ENCODE measurements around the gene ZNF821. TPM values are rescaled to one million over a fixed set of nuclear protein-coding genes. Genes with fewer than 3 reads are reported as not detected.
"Not testable (repeated sequence)": the region's sequence is repeated elsewhere in the genome, so short reads cannot be mapped to it uniquely, and the experiment has no call there.

Gene ZNF821
- total and polyA plus RNA-seq, 8 donors, result 3.0 to 12.6 (median 4.0) TPM

DNA sequence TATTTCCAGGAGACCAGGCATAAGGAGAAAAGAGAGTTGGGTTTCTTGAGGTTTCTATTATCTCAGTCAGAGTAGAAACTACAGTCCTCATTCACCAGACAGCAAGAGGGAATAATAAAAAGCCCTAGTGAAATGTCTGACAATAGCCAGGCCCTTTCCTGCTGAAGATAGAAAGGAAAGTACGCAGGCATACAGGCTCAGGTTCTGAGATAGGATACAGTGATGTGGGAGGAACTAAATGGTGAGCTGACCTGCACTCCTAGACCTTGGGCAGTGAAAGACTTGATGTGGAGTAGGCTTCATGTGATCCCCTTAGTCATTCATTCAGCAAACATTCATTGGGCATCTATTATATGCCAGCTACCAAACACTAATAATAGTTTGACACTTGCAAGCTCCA is 14.9 kb downstream of the ZNF821 start:
- Histone ChIP-seq H3K27ac (no peak overlapping the region), H3K27me3 (no peaks in the 10 kb centered on the region), H3K4me1 (no peaks in the 10 kb centered on the region), H3K36me3 (no peaks in the 10 kb centered on the region), H3K4me3 (no peak overlapping the region), H3K9me3 (no peaks in the 10 kb centered on the region)
- DNase-seq (no peak), FAIRE-seq (no peak), ATAC-seq (no peak)
- TF ChIP-seq, protein P1, sequence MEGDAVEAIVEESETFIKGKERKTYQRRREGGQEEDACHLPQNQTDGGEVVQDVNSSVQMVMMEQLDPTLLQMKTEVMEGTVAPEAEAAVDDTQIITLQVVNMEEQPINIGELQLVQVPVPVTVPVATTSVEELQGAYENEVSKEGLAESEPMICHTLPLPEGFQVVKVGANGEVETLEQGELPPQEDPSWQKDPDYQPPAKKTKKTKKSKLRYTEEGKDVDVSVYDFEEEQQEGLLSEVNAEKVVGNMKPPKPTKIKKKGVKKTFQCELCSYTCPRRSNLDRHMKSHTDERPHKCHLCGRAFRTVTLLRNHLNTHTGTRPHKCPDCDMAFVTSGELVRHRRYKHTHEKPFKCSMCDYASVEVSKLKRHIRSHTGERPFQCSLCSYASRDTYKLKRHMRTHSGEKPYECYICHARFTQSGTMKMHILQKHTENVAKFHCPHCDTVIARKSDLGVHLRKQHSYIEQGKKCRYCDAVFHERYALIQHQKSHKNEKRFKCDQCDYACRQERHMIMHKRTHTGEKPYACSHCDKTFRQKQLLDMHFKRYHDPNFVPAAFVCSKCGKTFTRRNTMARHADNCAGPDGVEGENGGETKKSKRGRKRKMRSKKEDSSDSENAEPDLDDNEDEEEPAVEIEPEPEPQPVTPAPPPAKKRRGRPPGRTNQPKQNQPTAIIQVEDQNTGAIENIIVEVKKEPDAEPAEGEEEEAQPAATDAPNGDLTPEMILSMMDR (IDR thresholded peaks at IDR 0.05), result no peak
- 86 to 98% methylated on average over 1 of the region's 1 CpG for WGBS, 2 donors
- intact Hi-C loops (cut with DNase I), result no loop called here

DNA sequence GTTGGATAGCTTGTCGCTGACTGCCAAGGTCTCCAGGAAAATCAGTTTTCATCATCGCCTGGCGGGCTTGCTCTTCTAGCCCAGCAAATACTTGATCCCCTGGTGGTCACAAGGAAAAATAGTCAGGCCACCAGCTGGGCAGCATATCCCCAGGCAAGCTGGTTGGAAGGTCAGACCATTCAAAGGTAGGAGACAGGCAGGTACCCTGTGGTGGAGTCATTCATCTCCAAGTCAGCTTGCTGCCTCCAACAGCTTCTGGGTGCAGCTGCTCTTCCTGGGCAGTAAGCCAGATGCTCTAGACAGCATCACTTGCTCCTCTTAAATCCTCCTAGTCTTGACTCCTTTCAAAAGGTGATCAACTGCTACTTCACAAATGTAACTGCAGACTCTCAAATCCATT is 16.0 kb downstream of the ZNF821 start:
- DNase-seq (no peak), ATAC-seq (no peak), FAIRE-seq (no peak)
- WGBS, 2 donors, result 93 to 94% methylated on average over 3 of the region's 3 CpGs
- no peaks in the 10 kb centered on the region for H3K4me1 ChIP-seq
- H3K36me3 ChIP-seq, result no peaks in the 10 kb centered on the region
- H3K9me3 ChIP-seq, result no peaks in the 10 kb centered on the region
- TF ChIP-seq, protein P1 (IDR thresholded peaks at IDR 0.05), result no peak
- H3K4me3 ChIP-seq, result no peak overlapping the region
- intact Hi-C loops (cut with DNase I), result no loop called here
- H3K27ac ChIP-seq, result no peak overlapping the region
- no peaks in the 10 kb centered on the region for H3K27me3 ChIP-seq

- DNase-seq; FAIRE-seq; H3K9me3 ChIP-seq; ATAC-seq; H3K4me3 ChIP-seq; H3K27me3 ChIP-seq; intact Hi-C loops (cut with DNase I); H3K4me1 ChIP-seq; H3K27ac ChIP-seq; H3K36me3 ChIP-seq: not testable (repeated sequence)
- 90 to 93% methylated on average over 6 of the region's 6 CpGs for WGBS, 2 donors
Measured at GRCh38 chr16:71867175-71867574, 16.8 kb downstream of the ZNF821 start.

DNA sequence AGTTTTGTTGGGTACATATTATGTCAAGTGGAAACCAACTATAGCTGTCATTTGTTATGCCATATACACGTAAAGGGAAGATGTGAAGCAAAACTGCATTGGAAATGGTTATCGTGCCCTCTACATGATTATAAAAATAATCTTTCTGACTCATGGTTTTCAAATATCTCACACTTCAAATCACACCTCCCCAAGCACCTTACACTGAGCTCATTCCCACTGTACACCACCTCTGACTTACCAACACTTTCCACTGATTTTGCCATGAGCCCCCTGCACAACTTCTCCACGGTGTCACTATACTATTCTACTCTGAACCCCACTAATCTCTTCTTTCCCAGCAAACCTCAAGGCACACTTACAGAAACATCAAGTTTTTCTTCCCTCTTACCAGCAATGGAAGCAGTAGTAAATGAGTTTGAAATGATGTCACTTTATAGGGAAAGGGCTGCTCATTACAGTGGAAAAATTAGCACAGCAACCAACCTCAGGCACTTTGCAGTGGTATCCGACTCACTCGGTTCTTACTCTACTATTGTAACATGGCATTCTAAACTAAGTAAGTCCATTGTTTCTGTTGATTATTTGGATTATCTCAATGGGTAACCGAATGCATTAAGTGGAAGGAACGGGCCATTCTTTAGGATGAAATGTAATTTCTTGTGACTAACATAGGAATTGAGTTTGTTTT is 18.7 kb downstream of the ZNF821 start:
- Histone ChIP-seq H3K4me3 (no peak overlapping the region), H3K4me1 (no peaks in the 10 kb centered on the region), H3K36me3 (peaks cover 0 to 2% (median 0%) of the 10 kb centered on the region in 3 donors), H3K27me3 (no peaks in the 10 kb centered on the region), H3K27ac (no peak overlapping the region), H3K9me3 (no peaks in the 10 kb centered on the region)
- ATAC-seq (no peak), FAIRE-seq (no peak), DNase-seq (no peak)
- TF ChIP-seq, protein P1 (IDR thresholded peaks at IDR 0.05), result no peak
- intact Hi-C loops (cut with DNase I), result no loop called here
- 75 to 84% methylated on average over 7 of the region's 7 CpGs for WGBS, 2 donors

DNA sequence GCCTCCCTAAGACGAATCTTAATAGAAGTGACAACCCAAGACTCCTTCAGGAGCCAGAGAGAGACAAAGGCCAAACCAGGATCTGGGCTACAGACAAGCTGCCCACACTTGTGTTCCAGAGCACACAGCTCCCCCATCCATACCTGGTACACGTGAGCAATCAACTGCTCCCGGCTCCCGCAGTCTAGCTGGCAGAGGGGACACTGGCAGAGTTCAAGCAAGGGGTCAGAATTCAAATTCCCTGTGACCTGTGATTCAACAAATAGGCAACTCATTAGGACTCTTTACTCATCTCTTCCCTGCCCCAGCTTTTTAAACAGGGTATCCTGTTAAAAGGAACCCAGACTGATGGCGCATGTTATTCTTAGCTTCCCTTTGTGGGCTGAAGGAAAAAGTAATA is 20.0 kb downstream of the ZNF821 start:
- Histone ChIP-seq H3K27ac (no peak overlapping the region), H3K9me3 (no peaks in the 10 kb centered on the region), H3K4me1 (peaks cover 1 to 3% (median 3%) of the 10 kb centered on the region in 3 donors), H3K36me3 (peaks cover 0 to 7% (median 0%) of the 10 kb centered on the region in 3 donors), H3K4me3 (no peak overlapping the region), H3K27me3 (no peaks in the 10 kb centered on the region)
- intact Hi-C loops (cut with DNase I), result no loop called here
- DNase-seq (no peak), FAIRE-seq (no peak), ATAC-seq (no peak)
- TF ChIP-seq, protein P1 (IDR thresholded peaks at IDR 0.05), result no peak
- 95 to 96% methylated on average over 5 of the region's 5 CpGs for WGBS, 2 donors
